ENCODE data around the gene MPND.

MPND gene

GRCh38 chr19:4403005-4403761, 59.8 kb downstream of the MPND start:
- H3K4me3 ChIP-seq (ENCODE audit: low read depth, low read length), result peak overlapping the region; percentile 94
- no peaks in the 10 kb centered on the region for H3K9me3 ChIP-seq (ENCODE audit: control insufficient read depth, insufficient read depth, low read depth, low read length)
- H3K27ac ChIP-seq (ENCODE audit: extremely low read depth, low read depth, low read length), result peak overlapping the region; percentile 92
- H3K4me1 ChIP-seq (ENCODE audit: control insufficient read depth, insufficient read depth, low read length), result no peaks in the 10 kb centered on the region
- POLR2A ChIA-PET, result interaction anchor here (1.3 to 1.7 kb wide), 2 partner anchors 37 to 60 kb away, joined by 3 to 14 read pairs; partner anchors contain the start of gene MPND
- CTCF ChIA-PET, result no interaction called here
- peaks cover 17 to 37% of the 10 kb centered on the region in 2 experiments for H3K36me3 ChIP-seq (ENCODE audit: control insufficient read depth in 2 of 2, insufficient read depth in 1 of 2, low read length in 2 of 2)
- no peak for TF ChIP-seq ZNF112 (tag by site-specific recombination; IDR thresholded peaks at IDR 0.05)
- TF ChIP-seq ZNF530 (tag by site-specific recombination; IDR thresholded peaks at IDR 0.05; ENCODE audit: low read depth), result no peak
- 0 out of 2 replicates have a peak, but pooled peaks have one; percentile 12 for TF ChIP-seq SP7 (tag by site-specific recombination; IDR thresholded peaks at IDR 0.05)
- no peak for TF ChIP-seq ZNF777 (tag by site-specific recombination; IDR thresholded peaks at IDR 0.05; ENCODE audit: borderline replicate concordance)
- TF ChIP-seq ZNF341 (tag by site-specific recombination; IDR thresholded peaks at IDR 0.05; ENCODE audit: low read depth), result peak; percentile 35; the same call in 1 of the 2 replicates
- no peak for TF ChIP-seq HOXA7 (CRISPR knock-in tag; IDR thresholded peaks at IDR 0.05; ENCODE audit: borderline replicate concordance)
- TF ChIP-seq ZNF354C (tag by site-specific recombination; IDR thresholded peaks at IDR 0.05; ENCODE audit: borderline replicate concordance, low read depth), result no peak
- TF ChIP-seq ZNF335 (tag by site-specific recombination; conservative IDR thresholded peaks at IDR 0.05), result peak; percentile 61
- no peak for TF ChIP-seq PRDM10 (tag by site-specific recombination; IDR thresholded peaks at IDR 0.05)
- TF ChIP-seq ZNF302 (tag by site-specific recombination; IDR thresholded peaks at IDR 0.05; ENCODE audit: low read depth), result no peak
- no peak for TF ChIP-seq ZNF623 (tag by site-specific recombination; IDR thresholded peaks at IDR 0.05)
- no peak for TF ChIP-seq ZNF169 (tag by site-specific recombination; IDR thresholded peaks at IDR 0.05)
- peak; percentile 99 for TF ChIP-seq ZNF664 (tag by site-specific recombination; IDR thresholded peaks at IDR 0.05)
- no peak for TF ChIP-seq ZNF654 (tag by site-specific recombination; IDR thresholded peaks at IDR 0.05; ENCODE audit: low read depth)
- no peak for TF ChIP-seq ZNF391 (tag by site-specific recombination; IDR thresholded peaks at IDR 0.05; ENCODE audit: borderline replicate concordance, low read depth)
- TF ChIP-seq ZNF366 (tag by site-specific recombination; conservative IDR thresholded peaks at IDR 0.05), result no peak
- no peak for TF ChIP-seq ZNF792 (tag by site-specific recombination; IDR thresholded peaks at IDR 0.05)
- TF ChIP-seq ZNF514 (tag by site-specific recombination; IDR thresholded peaks at IDR 0.05), result no peak
- TF ChIP-seq ZNF610 (tag by site-specific recombination; IDR thresholded peaks at IDR 0.05; ENCODE audit: borderline replicate concordance), result no peak
- no peak for TF ChIP-seq TSHZ1 (tag by site-specific recombination; IDR thresholded peaks at IDR 0.05; ENCODE audit: borderline replicate concordance)
- TF ChIP-seq ZNF157 (tag by site-specific recombination; IDR thresholded peaks at IDR 0.05), result no peak
- 0 out of 2 replicates have a peak, but pooled peaks have one; percentile 10 for TF ChIP-seq KLF9 (tag by site-specific recombination; IDR thresholded peaks at IDR 0.05; ENCODE audit: low read depth)
- TF ChIP-seq ZBTB26 (tag by site-specific recombination; optimal IDR thresholded peaks at IDR 0.05), result peak; percentile 43
- peak; percentile 96 for TF ChIP-seq ZNF24 (tag by site-specific recombination; IDR thresholded peaks at IDR 0.05)
- no peak for TF ChIP-seq ZNF426 (tag by site-specific recombination; IDR thresholded peaks at IDR 0.05)
- no peak for TF ChIP-seq ZSCAN4 (tag by site-specific recombination; IDR thresholded peaks at IDR 0.05)
- 0 out of 2 replicates have a peak, but pooled peaks have one; percentile 29 for TF ChIP-seq MZF1 (tag by site-specific recombination; IDR thresholded peaks at IDR 0.05; ENCODE audit: borderline replicate concordance)

All from HEK293 (cell line).